WTC11 (cell line): ENCODE data around the gene PFDN1. TPM values are rescaled to one million over a fixed set of nuclear protein-coding genes. Genes with fewer than 3 reads are reported as not detected.

Experiments
- ATAC-seq: fragments of 200-7000 bp; cut with Tn5 transposase; 2 replicates; pipeline ENCODE4 v1.10.0; 2021; ENCODE audit warnings: mild to moderate bottlenecking, moderate library complexity
- CTCF ChIA-PET: fragments of 300-600 bp; sonication (Branson Sonifier 250); formaldehyde crosslinking; loops from one replicate; lab custom pipeline; 2021; ENCODE audit warnings: antibody characterized with exemption; lab: Charles Lee
- POLR2A ChIA-PET: fragments of 350-600 bp; sonication (Branson Sonifier 250); formaldehyde crosslinking; loops from one replicate; lab custom pipeline; 2021; ENCODE audit warnings: antibody characterized with exemption; lab: Charles Lee
- DNase-seq: peaks from one replicate; pipeline ENCODE4 v3.0.0; 2021; ENCODE audit warnings: low spot score
- H3K27ac Mint-ChIP-seq: 2 replicates; pipeline ENCODE4 v1.8.0; 2021; ENCODE audit warnings: mixed read lengths
- H3K27me3 Mint-ChIP-seq: 2 replicates; pipeline ENCODE4 v1.8.0; 2021; ENCODE audit warnings: low read depth, mild to moderate bottlenecking, moderate library complexity, mixed read lengths
- H3K36me3 Mint-ChIP-seq: 2 replicates; pipeline ENCODE4 v1.8.0; 2021; ENCODE audit warnings: mixed read lengths
- H3K4me1 Mint-ChIP-seq: 2 replicates; pipeline ENCODE4 v1.8.0; 2022; ENCODE audit warnings: mixed read lengths
- H3K4me3 Mint-ChIP-seq: 2 replicates; pipeline ENCODE4 v1.8.0; 2021; ENCODE audit warnings: mild to moderate bottlenecking, moderate library complexity, mixed read lengths
- H3K9me3 Mint-ChIP-seq: 2 replicates; pipeline ENCODE4 v1.8.0; 2021; ENCODE audit warnings: mixed read lengths
- ATF1 ChIP-seq: sonication (generic); formaldehyde crosslinking; IDR thresholded peaks from 2 replicates; pipeline ENCODE4 v1.8.1; 2023; ENCODE audit warnings: mild to moderate bottlenecking, moderate library complexity, missing genetic modification reagents
- CREM ChIP-seq: sonication (generic); formaldehyde crosslinking; IDR thresholded peaks from 2 replicates; pipeline ENCODE4 v1.8.1; 2022; ENCODE audit warnings: mild to moderate bottlenecking, missing genetic modification reagents, moderate library complexity
- ELF4 ChIP-seq: sonication (generic); formaldehyde crosslinking; IDR thresholded peaks from 2 replicates; pipeline ENCODE4 v1.8.1; 2022; ENCODE audit warnings: low read depth, mild to moderate bottlenecking, moderate library complexity, missing genetic modification reagents
- FOXP1 ChIP-seq: sonication (generic); formaldehyde crosslinking; IDR thresholded peaks from 2 replicates; pipeline ENCODE4 v1.8.0; 2022; ENCODE audit warnings: missing genetic modification reagents, mild to moderate bottlenecking, moderate library complexity, borderline replicate concordance
- HMGA2 ChIP-seq: fragments of 250-450 bp; sonication (Bioruptor Pico); IDR thresholded peaks from 2 replicates; pipeline ENCODE4 v1.4.0; 2021; ENCODE audit warnings: mild to moderate bottlenecking, moderate library complexity
- NR3C1 ChIP-seq: sonication (generic); formaldehyde crosslinking; conservative IDR thresholded peaks from 2 replicates; pipeline ENCODE4 v1.8.1; 2023; ENCODE audit warnings: low read depth, mild to moderate bottlenecking, missing genetic modification reagents
- OVOL2 ChIP-seq: fragments of 250-450 bp; sonication (Bioruptor Pico); IDR thresholded peaks from 2 replicates; pipeline ENCODE4 v1.9.0; 2021; ENCODE audit warnings: mild to moderate bottlenecking, borderline replicate concordance
- RELA ChIP-seq: sonication (generic); formaldehyde crosslinking; IDR thresholded peaks from 2 replicates; pipeline ENCODE4 v1.8.1; 2022; ENCODE audit warnings: missing genetic modification reagents, mild to moderate bottlenecking, borderline replicate concordance
- TEAD1 ChIP-seq: sonication (generic); formaldehyde crosslinking; IDR thresholded peaks from 2 replicates; pipeline ENCODE4 v1.8.0; 2022; ENCODE audit warnings: mild to moderate bottlenecking, missing genetic modification reagents
- ZNF121 ChIP-seq: sonication (generic); formaldehyde crosslinking; IDR thresholded peaks from 2 replicates; pipeline ENCODE4 v1.8.0; 2023; ENCODE audit warnings: missing genetic modification reagents
- ZNF138 ChIP-seq: sonication (generic); formaldehyde crosslinking; conservative IDR thresholded peaks from 2 replicates; pipeline ENCODE4 v1.8.1; 2022; ENCODE audit warnings: mild to moderate bottlenecking, moderate library complexity, missing genetic modification reagents
- ZNF416 ChIP-seq: fragments of 250-450 bp; sonication (Bioruptor Pico); IDR thresholded peaks from 2 replicates; pipeline ENCODE4 v1.9.0; 2021; ENCODE audit warnings: mild to moderate bottlenecking, inconsistent platforms
- total RNA-seq: library from RNA; stranded (reverse); gene quantifications from 3 replicates; pipeline ENCODE4 v1.2.3, GENCODE V29; 2021
- TF ChIP-seq, protein P1 (sequence below): sonication (generic); formaldehyde crosslinking; IDR thresholded peaks from 2 replicates; pipeline ENCODE4 v1.8.1; 2023; ENCODE audit warnings: mild to moderate bottlenecking, missing genetic modification reagents
- TF ChIP-seq, protein P2 (sequence below): sonication (generic); formaldehyde crosslinking; IDR thresholded peaks from 2 replicates; pipeline ENCODE4 v1.8.0; 2023; ENCODE audit warnings: mild to moderate bottlenecking, missing genetic modification reagents
- TF ChIP-seq, protein P3 (sequence below): sonication (generic); formaldehyde crosslinking; conservative IDR thresholded peaks from 2 replicates; pipeline ENCODE4 v1.8.1; 2023; ENCODE audit warnings: mild to moderate bottlenecking, low read depth, missing genetic modification reagents, moderate library complexity
- TF ChIP-seq, protein P4 (sequence below): sonication (generic); formaldehyde crosslinking; IDR thresholded peaks from 2 replicates; pipeline ENCODE4 v1.8.0; 2023; ENCODE audit warnings: missing genetic modification reagents, mild to moderate bottlenecking, borderline replicate concordance
- TF ChIP-seq, protein P5 (sequence below): fragments of 200-600 bp; IDR thresholded peaks from 2 replicates; pipeline ENCODE4 v1.8.0; 2022; ENCODE audit warnings: antibody characterized with exemption

Gene PFDN1
- total RNA-seq, 1 experiment from 2014 or later = 44.1 TPM

DNA sequence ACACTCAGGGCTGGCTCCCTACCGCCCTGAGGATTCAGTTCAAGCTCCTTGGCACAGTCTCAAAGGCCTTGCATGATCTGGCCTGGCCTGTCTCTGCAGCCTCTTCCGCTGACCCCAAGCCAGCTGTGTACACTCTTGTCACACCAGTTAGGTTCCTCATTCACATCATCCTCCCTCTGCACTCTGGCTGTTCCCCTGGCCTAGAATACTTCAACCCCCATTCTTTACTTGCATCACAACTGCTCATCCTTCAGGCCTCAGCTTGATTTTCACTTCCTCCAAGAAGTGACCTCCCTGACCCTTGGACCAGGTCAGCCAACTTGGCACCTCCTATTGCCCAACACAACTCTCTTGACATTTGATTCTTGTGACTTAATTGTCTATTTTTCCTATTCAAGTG, 18.9 kb upstream of the PFDN1 start (continued):
- TF ChIP-seq TEAD1 (CRISPR knock-in tag) = no peak
- TF ChIP-seq, protein P1, sequence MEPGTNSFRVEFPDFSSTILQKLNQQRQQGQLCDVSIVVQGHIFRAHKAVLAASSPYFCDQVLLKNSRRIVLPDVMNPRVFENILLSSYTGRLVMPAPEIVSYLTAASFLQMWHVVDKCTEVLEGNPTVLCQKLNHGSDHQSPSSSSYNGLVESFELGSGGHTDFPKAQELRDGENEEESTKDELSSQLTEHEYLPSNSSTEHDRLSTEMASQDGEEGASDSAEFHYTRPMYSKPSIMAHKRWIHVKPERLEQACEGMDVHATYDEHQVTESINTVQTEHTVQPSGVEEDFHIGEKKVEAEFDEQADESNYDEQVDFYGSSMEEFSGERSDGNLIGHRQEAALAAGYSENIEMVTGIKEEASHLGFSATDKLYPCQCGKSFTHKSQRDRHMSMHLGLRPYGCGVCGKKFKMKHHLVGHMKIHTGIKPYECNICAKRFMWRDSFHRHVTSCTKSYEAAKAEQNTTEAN (CRISPR knock-in tag) = no peak
- TF ChIP-seq ZNF121 (CRISPR knock-in tag) = no peak
- TF ChIP-seq, protein P2, sequence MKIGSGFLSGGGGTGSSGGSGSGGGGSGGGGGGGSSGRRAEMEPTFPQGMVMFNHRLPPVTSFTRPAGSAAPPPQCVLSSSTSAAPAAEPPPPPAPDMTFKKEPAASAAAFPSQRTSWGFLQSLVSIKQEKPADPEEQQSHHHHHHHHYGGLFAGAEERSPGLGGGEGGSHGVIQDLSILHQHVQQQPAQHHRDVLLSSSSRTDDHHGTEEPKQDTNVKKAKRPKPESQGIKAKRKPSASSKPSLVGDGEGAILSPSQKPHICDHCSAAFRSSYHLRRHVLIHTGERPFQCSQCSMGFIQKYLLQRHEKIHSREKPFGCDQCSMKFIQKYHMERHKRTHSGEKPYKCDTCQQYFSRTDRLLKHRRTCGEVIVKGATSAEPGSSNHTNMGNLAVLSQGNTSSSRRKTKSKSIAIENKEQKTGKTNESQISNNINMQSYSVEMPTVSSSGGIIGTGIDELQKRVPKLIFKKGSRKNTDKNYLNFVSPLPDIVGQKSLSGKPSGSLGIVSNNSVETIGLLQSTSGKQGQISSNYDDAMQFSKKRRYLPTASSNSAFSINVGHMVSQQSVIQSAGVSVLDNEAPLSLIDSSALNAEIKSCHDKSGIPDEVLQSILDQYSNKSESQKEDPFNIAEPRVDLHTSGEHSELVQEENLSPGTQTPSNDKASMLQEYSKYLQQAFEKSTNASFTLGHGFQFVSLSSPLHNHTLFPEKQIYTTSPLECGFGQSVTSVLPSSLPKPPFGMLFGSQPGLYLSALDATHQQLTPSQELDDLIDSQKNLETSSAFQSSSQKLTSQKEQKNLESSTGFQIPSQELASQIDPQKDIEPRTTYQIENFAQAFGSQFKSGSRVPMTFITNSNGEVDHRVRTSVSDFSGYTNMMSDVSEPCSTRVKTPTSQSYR (CRISPR knock-in tag) = no peak
- TF ChIP-seq, all 79 proteins: peak for 0

DNA sequence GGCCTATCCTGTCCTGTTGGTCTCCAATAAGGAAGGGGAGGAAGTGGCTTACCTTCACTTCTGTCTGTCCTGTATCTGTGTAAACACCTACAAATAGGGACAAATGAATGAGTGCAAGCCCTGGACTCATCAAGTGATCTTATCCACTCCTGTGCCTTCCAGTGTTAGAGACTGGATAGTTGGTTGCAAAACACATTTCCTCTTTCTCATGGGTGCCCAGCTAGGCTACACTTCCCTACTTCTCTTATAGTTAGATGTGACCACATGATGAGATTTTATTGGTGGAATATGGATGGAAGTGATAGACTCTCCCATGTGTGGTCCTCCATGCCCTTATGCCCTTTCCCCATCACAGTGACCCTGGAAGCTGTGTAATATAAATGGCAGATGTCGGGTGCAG, 16.9 kb upstream of the PFDN1 start:
- ATAC-seq = no peak
- Mint-ChIP-seq H3K27me3 (peaks cover 3% of the 10 kb centered on the region), H3K36me3 (no peaks in the 10 kb centered on the region), H3K4me1 (no peaks in the 10 kb centered on the region)
- TF ChIP-seq FOXP1 (no peak), OVOL2 (no peak), RELA (CRISPR knock-in tag) (no peak), ATF1 (CRISPR knock-in tag) (no peak), ZNF138 (CRISPR knock-in tag) (no peak)
- TF ChIP-seq, protein P3, sequence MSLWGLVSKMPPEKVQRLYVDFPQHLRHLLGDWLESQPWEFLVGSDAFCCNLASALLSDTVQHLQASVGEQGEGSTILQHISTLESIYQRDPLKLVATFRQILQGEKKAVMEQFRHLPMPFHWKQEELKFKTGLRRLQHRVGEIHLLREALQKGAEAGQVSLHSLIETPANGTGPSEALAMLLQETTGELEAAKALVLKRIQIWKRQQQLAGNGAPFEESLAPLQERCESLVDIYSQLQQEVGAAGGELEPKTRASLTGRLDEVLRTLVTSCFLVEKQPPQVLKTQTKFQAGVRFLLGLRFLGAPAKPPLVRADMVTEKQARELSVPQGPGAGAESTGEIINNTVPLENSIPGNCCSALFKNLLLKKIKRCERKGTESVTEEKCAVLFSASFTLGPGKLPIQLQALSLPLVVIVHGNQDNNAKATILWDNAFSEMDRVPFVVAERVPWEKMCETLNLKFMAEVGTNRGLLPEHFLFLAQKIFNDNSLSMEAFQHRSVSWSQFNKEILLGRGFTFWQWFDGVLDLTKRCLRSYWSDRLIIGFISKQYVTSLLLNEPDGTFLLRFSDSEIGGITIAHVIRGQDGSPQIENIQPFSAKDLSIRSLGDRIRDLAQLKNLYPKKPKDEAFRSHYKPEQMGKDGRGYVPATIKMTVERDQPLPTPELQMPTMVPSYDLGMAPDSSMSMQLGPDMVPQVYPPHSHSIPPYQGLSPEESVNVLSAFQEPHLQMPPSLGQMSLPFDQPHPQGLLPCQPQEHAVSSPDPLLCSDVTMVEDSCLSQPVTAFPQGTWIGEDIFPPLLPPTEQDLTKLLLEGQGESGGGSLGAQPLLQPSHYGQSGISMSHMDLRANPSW (CRISPR knock-in tag) = no peak
- TF ChIP-seq, protein P4, sequence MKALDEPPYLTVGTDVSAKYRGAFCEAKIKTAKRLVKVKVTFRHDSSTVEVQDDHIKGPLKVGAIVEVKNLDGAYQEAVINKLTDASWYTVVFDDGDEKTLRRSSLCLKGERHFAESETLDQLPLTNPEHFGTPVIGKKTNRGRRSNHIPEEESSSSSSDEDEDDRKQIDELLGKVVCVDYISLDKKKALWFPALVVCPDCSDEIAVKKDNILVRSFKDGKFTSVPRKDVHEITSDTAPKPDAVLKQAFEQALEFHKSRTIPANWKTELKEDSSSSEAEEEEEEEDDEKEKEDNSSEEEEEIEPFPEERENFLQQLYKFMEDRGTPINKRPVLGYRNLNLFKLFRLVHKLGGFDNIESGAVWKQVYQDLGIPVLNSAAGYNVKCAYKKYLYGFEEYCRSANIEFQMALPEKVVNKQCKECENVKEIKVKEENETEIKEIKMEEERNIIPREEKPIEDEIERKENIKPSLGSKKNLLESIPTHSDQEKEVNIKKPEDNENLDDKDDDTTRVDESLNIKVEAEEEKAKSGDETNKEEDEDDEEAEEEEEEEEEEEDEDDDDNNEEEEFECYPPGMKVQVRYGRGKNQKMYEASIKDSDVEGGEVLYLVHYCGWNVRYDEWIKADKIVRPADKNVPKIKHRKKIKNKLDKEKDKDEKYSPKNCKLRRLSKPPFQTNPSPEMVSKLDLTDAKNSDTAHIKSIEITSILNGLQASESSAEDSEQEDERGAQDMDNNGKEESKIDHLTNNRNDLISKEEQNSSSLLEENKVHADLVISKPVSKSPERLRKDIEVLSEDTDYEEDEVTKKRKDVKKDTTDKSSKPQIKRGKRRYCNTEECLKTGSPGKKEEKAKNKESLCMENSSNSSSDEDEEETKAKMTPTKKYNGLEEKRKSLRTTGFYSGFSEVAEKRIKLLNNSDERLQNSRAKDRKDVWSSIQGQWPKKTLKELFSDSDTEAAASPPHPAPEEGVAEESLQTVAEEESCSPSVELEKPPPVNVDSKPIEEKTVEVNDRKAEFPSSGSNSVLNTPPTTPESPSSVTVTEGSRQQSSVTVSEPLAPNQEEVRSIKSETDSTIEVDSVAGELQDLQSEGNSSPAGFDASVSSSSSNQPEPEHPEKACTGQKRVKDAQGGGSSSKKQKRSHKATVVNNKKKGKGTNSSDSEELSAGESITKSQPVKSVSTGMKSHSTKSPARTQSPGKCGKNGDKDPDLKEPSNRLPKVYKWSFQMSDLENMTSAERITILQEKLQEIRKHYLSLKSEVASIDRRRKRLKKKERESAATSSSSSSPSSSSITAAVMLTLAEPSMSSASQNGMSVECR (CRISPR knock-in tag) = no peak
- TF ChIP-seq, all 79 proteins: peak for 0
- no peak overlapping the region for H3K4me3 Mint-ChIP-seq
- CTCF ChIA-PET = no interaction called here
- peaks cover 5% of the 10 kb centered on the region; the same call in 1 of the 2 replicates for H3K9me3 Mint-ChIP-seq
- POLR2A ChIA-PET = no interaction called here
- DNase-seq = no peak
- H3K27ac Mint-ChIP-seq = no peak overlapping the region

DNA sequence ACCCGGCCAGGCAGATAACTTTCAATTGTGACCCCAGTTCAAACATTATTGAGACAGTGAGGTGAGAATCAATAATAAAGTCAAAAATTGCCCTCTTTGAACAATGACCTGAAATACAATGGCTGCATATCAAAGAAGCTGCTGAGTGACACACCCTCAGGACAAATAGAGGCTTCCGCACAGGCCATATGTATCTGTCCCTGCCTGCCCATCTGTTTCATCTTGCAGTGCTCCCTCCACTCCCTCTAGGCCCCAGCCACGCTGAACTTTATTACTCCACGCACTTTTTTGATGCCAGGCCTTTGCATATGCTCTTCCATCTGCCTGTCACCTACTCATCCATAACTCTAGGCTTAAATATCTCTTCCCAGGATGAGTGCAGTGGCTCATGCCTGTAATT, 15.9 kb upstream of the PFDN1 start:
- no peak for ATAC-seq
- TF ChIP-seq, protein P5, sequence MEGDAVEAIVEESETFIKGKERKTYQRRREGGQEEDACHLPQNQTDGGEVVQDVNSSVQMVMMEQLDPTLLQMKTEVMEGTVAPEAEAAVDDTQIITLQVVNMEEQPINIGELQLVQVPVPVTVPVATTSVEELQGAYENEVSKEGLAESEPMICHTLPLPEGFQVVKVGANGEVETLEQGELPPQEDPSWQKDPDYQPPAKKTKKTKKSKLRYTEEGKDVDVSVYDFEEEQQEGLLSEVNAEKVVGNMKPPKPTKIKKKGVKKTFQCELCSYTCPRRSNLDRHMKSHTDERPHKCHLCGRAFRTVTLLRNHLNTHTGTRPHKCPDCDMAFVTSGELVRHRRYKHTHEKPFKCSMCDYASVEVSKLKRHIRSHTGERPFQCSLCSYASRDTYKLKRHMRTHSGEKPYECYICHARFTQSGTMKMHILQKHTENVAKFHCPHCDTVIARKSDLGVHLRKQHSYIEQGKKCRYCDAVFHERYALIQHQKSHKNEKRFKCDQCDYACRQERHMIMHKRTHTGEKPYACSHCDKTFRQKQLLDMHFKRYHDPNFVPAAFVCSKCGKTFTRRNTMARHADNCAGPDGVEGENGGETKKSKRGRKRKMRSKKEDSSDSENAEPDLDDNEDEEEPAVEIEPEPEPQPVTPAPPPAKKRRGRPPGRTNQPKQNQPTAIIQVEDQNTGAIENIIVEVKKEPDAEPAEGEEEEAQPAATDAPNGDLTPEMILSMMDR = no peak
- TF ChIP-seq ELF4 (CRISPR knock-in tag) (no peak), CREM (CRISPR knock-in tag) (no peak), ZNF416 (CRISPR knock-in tag) (no peak), TEAD1 (CRISPR knock-in tag) (no peak), HMGA2 (no peak), NR3C1 (CRISPR knock-in tag) (no peak)
- TF ChIP-seq, protein P3 (CRISPR knock-in tag) = no peak

More for the DNA sequence above, 15.9 kb upstream of the PFDN1 start:
- CTCF ChIA-PET = interaction anchor here (1.5 kb wide), 1 partner anchor 28 kb away, joined by 7 read pairs; the partner anchor contains the start of gene HBEGF
- H3K36me3 Mint-ChIP-seq = no peaks in the 10 kb centered on the region
- H3K27ac Mint-ChIP-seq = no peak overlapping the region
- DNase-seq = no peak
- peaks cover 5% of the 10 kb centered on the region; the same call in 1 of the 2 replicates for H3K9me3 Mint-ChIP-seq
- no peaks in the 10 kb centered on the region for H3K4me1 Mint-ChIP-seq
- no peak overlapping the region for H3K4me3 Mint-ChIP-seq
- POLR2A ChIA-PET = no interaction called here
- no peaks in the 10 kb centered on the region; the same call in 1 of the 2 replicates for H3K27me3 Mint-ChIP-seq
